Measurements from ENCODE around the gene PSTPIP2.
"Not testable (repeated sequence)": the region's sequence is repeated elsewhere in the genome, so short reads cannot be mapped to it uniquely, and the experiment has no call there.

Gene PSTPIP2

DNA sequence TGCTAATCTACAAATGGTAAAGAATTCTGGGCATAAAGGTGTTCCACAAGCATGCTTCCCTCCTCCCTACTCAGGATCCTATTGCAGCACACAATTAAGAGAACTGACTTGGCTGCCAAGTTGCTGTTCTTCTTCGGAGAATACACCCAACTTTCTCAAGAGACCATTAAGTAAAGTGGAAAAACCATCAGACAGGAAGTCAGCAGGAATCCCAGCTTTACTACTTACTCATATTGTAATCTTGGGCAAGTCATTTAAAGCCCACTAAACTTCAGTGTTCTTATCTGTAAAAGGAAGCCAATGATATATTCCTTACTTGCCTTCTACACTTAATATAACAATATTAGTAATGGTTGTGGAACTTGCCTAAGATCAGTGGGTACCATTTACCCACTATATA is 37.8 kb downstream of the PSTPIP2 start:
- no peak for DNase-seq

- no peak for DNase-seq
These were observed 40.3 kb downstream of the PSTPIP2 start for GRCh38 chr18:46031741-46032140.

DNA sequence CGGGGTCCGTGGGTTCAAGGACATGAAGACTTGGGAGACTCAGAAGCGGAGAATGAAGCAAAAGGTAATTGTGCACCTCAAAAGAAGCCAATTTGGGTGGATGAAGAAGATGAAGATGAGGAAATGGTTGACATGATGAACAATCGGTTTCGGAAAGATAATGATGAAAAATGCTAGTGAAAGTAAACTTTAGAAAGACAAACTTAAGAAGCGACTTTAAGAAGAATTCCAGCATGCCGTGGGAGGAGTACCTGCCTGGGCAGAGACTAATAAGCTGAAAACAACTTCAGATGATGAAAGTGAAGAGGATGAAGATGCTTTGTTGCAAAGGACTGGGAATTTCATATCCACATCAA is 43.5 kb downstream of the PSTPIP2 start:
- no peak for DNase-seq

DNA sequence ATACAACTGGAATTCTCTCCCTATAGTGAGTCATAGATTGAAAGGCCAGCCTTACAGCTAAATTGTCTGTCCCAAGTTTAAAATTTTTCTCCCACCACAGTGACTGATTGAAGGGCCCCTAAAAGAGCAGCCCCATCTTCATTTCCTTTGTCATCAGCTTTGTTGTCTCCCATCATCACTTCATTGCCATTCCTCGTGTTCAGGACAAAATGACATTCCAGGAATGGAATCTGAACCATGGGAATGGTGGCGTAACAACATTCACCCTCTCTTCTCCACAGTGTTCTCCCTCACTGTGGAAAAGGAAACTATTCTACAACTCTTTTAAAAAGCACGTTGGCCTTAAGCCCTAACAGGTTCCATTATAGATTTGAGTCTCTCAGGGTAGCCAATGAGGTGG is 52.1 kb downstream of the PSTPIP2 start:
- no peak for DNase-seq

DNA sequence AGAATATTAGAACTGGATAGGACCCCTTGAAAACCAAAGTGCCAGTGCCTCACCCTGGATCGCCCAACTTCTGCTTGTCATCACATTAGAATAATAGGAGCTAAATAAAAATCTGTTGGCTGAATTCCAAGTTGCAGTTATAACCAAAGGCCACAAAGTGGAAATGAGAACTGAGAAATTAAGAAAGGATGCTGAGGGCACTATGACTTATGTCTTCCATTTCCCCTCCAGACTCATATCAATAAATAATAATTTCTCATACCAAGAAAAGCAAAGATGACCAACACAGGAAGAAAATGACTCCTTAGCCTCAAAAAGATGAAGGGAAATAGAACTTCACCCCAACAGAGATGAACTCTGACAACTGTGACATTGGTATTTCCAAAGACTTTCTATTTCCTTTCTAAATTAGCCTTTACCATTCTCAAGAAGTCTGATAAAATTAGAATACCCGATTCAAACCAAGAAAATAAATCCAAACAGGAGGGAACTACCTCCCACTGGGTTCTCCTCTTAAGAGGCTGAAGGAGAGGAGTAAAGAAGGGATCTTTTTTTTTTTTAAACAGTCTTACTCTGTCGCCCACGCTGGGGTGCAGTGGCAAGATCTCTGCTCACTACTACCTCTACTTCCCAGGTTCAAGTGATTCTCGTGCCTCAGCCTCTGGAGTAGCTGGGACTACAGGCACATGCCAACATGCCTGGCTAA is 58.4 kb downstream of the PSTPIP2 start:
- no peak for DNase-seq

DNA sequence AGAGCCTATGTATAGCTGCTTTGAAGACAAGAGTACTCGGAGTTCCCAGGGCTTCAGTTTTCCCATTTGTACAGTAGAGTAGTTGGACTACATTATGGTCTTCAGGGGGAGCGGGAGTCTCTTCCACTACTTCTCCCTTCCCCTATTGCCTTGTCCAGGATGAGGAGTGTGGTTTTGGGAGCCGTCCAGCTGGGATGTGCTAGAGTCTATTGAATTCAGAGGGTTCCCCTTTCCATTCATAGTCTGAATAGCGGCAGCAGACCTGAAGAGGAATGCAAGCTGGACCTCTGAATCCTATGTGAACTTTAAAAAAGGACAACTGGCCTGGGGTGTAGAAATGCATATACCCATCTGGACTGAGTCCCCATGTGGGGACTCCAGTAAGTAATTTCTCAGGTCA is 61.4 kb downstream of the PSTPIP2 start:
- no peak for DNase-seq

- DNase-seq = no peak
These were observed 62.0 kb downstream of the PSTPIP2 start for GRCh38 chr18:46010050-46010449.

GRCh38 chr18:46009125-46009840 is 62.8 kb downstream of the PSTPIP2 start:
- DNase-seq = no peak

- no peak for DNase-seq
These were observed 63.5 kb downstream of the PSTPIP2 start for GRCh38 chr18:46008531-46008930.

DNA sequence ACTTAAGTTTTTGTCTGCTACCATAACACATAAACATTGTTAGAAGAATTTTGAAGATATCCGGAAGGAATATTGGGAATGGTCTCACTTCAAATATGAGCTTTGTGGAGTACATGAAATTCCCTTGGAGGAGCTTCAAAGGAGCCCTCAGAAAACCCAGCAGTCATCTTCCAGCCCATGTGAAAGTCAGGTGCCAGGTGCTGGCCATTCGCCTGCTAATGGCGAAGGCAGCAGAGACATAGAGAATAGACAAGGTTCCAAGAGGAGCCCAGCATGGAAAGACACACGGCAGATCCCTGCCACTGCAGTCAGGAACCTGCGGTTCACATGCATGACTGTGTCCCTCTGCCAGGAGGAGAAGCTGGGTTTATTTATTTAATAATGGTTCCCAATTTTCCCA is 64.9 kb downstream of the PSTPIP2 start:
- DNase-seq = no peak

DNA sequence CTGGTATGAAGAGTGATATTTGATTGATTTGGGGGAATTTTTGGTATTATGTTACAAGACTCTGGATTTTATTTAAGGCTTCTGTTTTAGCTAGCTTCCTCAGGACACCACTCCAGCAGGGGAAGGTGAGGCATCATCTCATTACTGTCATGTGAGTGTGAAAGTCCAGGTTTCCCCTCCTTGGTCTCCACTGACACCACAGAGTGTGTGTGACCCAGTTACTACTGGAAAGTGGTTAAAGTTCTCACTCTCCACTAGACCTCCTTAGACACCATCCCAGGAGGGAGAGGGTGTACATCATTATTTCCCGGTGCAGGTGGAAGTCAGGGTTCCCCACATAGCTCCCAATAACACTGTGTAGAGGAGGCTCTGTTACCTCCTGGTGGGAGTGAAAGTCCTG is 69.1 kb downstream of the PSTPIP2 start:
- no peak for DNase-seq

DNA sequence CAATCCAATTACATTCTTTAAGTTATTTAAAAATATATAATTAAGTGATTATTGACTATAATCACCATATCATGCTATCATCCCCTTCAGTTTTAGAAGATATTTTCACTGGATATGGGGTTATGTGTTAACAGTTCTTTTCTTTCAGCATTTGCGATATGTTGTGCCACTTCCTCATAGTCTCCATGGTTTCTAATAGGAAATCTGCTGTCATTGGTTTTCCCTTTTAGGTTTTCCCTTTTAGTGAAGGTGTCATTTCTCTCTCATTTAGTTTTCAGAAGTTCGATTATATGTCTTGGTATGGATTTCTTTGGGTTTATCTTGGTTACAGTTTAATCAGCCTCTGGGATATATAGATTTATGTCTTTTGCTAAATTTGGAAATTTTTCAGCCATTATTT is 70.2 kb downstream of the PSTPIP2 start:
- no peak for DNase-seq

- no peak for DNase-seq
These were observed 71.0 kb downstream of the PSTPIP2 start for GRCh38 chr18:46001074-46001473.

- no peak for DNase-seq
These were observed 72.5 kb downstream of the PSTPIP2 start for GRCh38 chr18:45999536-45999935.

DNA sequence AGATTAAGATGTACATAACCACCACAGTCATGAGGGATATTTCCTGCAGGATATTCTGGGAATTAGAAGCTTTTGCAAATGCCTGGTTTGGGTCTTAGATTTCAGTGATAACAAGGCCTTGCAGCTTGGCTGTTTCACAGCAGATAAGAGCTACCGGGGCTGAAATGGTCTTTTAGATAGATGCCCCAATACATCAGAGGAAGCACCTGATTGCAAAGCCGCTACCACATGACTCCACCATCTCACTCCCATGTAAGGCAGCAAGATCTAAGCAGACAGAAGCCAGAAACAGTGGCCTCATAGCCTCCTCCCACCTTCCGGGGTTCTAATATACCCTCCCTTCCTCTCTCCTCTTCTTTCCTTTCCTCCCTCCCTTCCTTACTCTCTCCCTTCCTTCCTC is 73.8 kb downstream of the PSTPIP2 start:
- DNase-seq = no peak

GRCh38 chr18:45997700-45998151 is 74.3 kb downstream of the PSTPIP2 start:
- no peak for DNase-seq

DNA sequence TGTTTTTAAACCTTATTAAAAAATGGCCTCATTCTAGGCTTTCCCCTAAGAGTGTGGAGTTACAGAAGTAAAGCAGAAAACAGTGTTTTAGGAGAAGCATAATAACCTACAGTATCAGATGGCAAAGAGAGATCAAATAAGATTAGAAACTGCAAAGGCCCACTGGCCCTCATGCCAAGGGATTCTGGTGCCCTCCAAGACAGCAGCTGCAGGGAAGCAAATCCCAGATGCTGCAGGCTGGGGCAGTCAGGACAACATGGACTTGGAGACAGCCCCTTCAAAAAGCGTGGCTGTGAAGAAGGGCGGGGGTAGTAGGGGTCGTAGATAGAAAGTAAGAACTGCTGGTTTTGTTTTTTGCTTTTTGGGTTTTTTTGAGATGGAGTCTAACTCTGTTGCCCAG is 76.6 kb downstream of the PSTPIP2 start:
- no peak for DNase-seq

GRCh38 chr18:45993438-45993837 is 78.6 kb downstream of the PSTPIP2 start:
- DNase-seq = no peak

- DNase-seq = not testable (repeated sequence)
These were observed 79.5 kb downstream of the PSTPIP2 start for GRCh38 chr18:45992527-45992926.

DNA sequence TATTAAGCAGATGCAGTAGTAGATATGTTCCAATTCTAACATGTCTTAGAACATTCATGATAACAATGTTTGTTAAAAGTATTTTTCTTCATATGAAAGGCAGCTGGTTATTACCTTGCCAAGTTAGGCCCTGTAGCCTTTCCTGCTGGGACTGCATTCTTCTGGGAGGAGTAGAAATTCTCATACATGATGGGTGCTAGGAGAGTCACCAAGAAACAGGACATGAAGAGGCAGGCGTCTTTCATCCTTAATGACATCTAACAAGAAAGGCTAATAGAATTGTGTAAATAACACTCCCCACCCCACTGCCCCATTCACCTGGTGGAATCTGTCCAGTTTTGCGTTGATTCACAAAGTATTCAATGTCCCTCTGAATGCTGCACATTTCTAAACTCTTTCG is 80.3 kb downstream of the PSTPIP2 start:
- DNase-seq = no peak

GRCh38 chr18:45984546-45985235 is 87.4 kb downstream of the PSTPIP2 start:
- DNase-seq = no peak

DNA sequence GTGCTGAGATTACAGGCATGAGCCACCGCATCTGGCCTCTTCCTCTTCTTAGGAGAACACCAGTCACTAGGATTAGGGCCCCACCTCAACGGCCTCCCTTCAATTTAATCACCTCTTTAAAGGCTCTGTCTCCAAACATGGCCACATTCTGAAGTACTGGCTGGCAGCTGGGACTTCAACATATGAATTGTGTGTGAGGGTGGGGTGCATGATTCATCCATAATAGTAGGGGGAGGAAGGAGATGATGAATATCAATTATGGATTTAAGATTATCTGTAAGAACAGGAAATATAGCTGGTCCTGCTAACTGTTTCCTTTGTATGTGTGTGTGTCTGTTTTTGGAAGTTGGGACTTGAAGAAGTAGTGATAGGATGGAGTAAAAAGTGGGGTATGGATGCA is 90.2 kb downstream of the PSTPIP2 start:
- DNase-seq = no peak

- DNase-seq = no peak
These were observed 91.8 kb downstream of the PSTPIP2 start for GRCh38 chr18:45980229-45980628.

DNA sequence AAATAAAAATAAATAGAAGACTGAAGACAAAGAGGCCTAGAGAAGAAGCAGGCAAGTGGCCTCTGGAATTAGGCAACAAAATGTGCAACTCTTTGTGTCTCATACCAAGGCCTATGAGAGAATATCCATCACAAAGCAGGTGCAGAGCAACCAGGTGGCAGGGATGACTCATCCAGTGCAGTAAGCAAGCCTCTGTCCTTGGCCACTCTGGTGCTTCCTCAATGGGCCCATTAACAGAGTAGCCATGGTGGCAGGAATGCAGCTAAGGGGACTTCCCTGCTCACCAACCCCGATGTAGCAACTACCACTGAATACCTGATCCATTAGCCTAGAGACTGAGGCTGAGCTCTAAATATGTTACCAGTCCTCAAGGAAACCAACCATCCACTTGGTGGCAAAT is 94.0 kb downstream of the PSTPIP2 start:
- DNase-seq = no peak
